HCT116 (cell line): ENCODE data around the gene RHNO1. TPM values are rescaled to one million over a fixed set of nuclear protein-coding genes. Genes with fewer than 3 reads are reported as not detected.

ENCODE experiments used
- ATAC-seq: fragments of 200-7000 bp; cut with Tn5 transposase; 2 replicates; pipeline ENCODE4 v1.9.1; 2020; ENCODE audit warnings: mild to moderate bottlenecking, moderate library complexity
- BruUV-seq: library from RNA; stranded (reverse); fragments of 400-500 nt; replicated peaks from 2 replicates; lab custom pipeline; 2021; lab: Mats Ljungman, UMichigan
- CTCF ChIA-PET: fragments of 300-600 bp; sonication (Branson Sonifier 250); formaldehyde crosslinking; loops from one replicate; lab custom pipeline; 2021; ENCODE audit warnings: antibody characterized with exemption; lab: Charles Lee
- POLR2A ChIA-PET: fragments of 300-600, 350-600 bp; sonication (Branson Sonifier 250); formaldehyde crosslinking; loops from one replicate; lab custom pipeline; 2021; ENCODE audit warnings: antibody characterized with exemption; lab: Charles Lee
- RAD21 ChIA-PET, 2 experiments: fragments of 300-600 bp; sonication (Branson Sonifier 250); formaldehyde crosslinking; loops; one replicate each; lab custom pipeline; 2023; ENCODE audit warnings: low total read pairs in 2 of 2; ENCODE audit not compliant: uncharacterized antibody in 2 of 2, unreplicated experiment in 2 of 2, low non-redundant PET in 1 of 2; lab: Charles Lee
- DNase-seq: peaks from one replicate; pipeline ENCODE4 v3.0.0-alpha.2; 2010; ENCODE audit warnings: low read depth, low spot score
- H2AFZ ChIP-seq: fragments of 200-600 bp; shearing (Covaris generic), sonication (generic); 2 replicates; pipeline ENCODE4 v1.6.1; 2017; ENCODE audit warnings: low read depth, mixed run types, mixed read lengths, antibody characterized with exemption, low read length; ENCODE audit not compliant: poor library complexity, severe bottlenecking
- H3K27ac ChIP-seq: 2 replicates; pipeline ENCODE4 v1.5.1; 2012; ENCODE audit warnings: low read depth, low read length
- H3K27me3 ChIP-seq: fragments of 200-600 bp; sonication (generic); 2 replicates; pipeline ENCODE4 v1.6.1; 2016; ENCODE audit warnings: mixed run types, low read length, mixed read lengths; ENCODE audit not compliant: insufficient read depth
- H3K36me3 ChIP-seq, 2 experiments: fragments of 200-500 bp in 1 of 2; fragments of 200-600 bp in 1 of 2; sonication (Bioruptor generic) in 1 of 2; sonication (generic) in 1 of 2; 2 replicates each; pipeline versions ENCODE4 v1.5.1 to v1.6.1; 2014 to 2016; ENCODE audit warnings: low read length in 2 of 2, inconsistent platforms in 1 of 2, mixed read lengths in 1 of 2, mixed run types in 1 of 2; ENCODE audit not compliant: insufficient read depth in 2 of 2, control insufficient read depth in 1 of 2
- H3K4me1 ChIP-seq, 2 experiments: fragments of 200-600 bp in 1 of 2; sonication (generic) in 1 of 2; 2 replicates each; pipeline versions ENCODE4 v1.5.1 to v1.6.1; 2012 to 2017; ENCODE audit warnings: low read length in 2 of 2, inconsistent platforms in 1 of 2, mild to moderate bottlenecking in 1 of 2, mixed read lengths in 1 of 2, mixed run types in 1 of 2, moderate library complexity in 1 of 2; ENCODE audit not compliant: insufficient read depth in 2 of 2, control insufficient read depth in 1 of 2
- H3K4me2 ChIP-seq: fragments of 200-600 bp; sonication (generic); 2 replicates; pipeline ENCODE4 v1.6.1; 2017; ENCODE audit warnings: mixed run types, low read length, mixed read lengths
- H3K4me3 ChIP-seq, 2 experiments: fragments of 200-600 bp in 1 of 2; sonication (generic) in 1 of 2; replicated peaks in 1 of 2; 2 replicates each; pipeline ENCODE4 v1.5.1; 2011 to 2016; ENCODE audit warnings: low read length in 2 of 2, control low read depth in 1 of 2, low read depth in 1 of 2, mild to moderate bottlenecking in 1 of 2, mixed read lengths in 1 of 2, mixed run types in 1 of 2
- H3K79me2 ChIP-seq: fragments of 200-600 bp; sonication (generic); 2 replicates; pipeline ENCODE4 v1.6.1; 2017; ENCODE audit warnings: mild to moderate bottlenecking, mixed run types, low read length, moderate library complexity, mixed read lengths; ENCODE audit not compliant: insufficient read depth
- H3K9ac ChIP-seq: fragments of 200-600 bp; sonication (generic); 2 replicates; pipeline ENCODE4 v1.6.1; 2016; ENCODE audit warnings: low read length, mixed read lengths
- H3K9me2 ChIP-seq: fragments of 200-600 bp; sonication (generic), shearing (Covaris generic); 2 replicates; pipeline ENCODE4 v1.6.1; 2017; ENCODE audit warnings: mixed run types, mild to moderate bottlenecking, moderate library complexity; ENCODE audit not compliant: insufficient read depth
- H3K9me3 ChIP-seq, 2 experiments: fragments of 200-500 bp in 1 of 2; fragments of 200-600 bp in 1 of 2; sonication (Bioruptor generic) in 1 of 2; sonication (generic) in 1 of 2; 2 replicates each; pipeline ENCODE4 v1.6.1; 2014 to 2017; ENCODE audit warnings: low read length in 2 of 2, mixed read lengths in 2 of 2, inconsistent platforms in 1 of 2, low read depth in 1 of 2, mild to moderate bottlenecking in 1 of 2, mixed run types in 1 of 2, moderate library complexity in 1 of 2; ENCODE audit not compliant: control insufficient read depth in 1 of 2, insufficient read depth in 1 of 2
- H4K20me1 ChIP-seq: fragments of 200-600 bp; sonication (generic), shearing (Covaris generic); 2 replicates; pipeline ENCODE4 v1.6.1; 2017; ENCODE audit warnings: mixed run types, mild to moderate bottlenecking, moderate library complexity; ENCODE audit not compliant: insufficient read depth
- ATF3 ChIP-seq: IDR thresholded peaks from 2 replicates; pipeline ENCODE4 v1.6.1; 2012
- CEBPB ChIP-seq: IDR thresholded peaks from 2 replicates; pipeline ENCODE4 v1.6.1; 2012; ENCODE audit warnings: low read depth
- EGR1 ChIP-seq: IDR thresholded peaks from 2 replicates; pipeline ENCODE4 v1.6.1; 2012; ENCODE audit warnings: low read depth
- ELF1 ChIP-seq: IDR thresholded peaks from 2 replicates; pipeline ENCODE4 v1.6.1; 2012; ENCODE audit warnings: low read depth, borderline replicate concordance
- EZH2 ChIP-seq: fragments of 200-600 bp; sonication (generic); IDR thresholded peaks from 2 replicates; pipeline ENCODE4 v1.6.1; 2017; ENCODE audit warnings: antibody characterized with exemption, mixed run types
- EZH2phosphoT487 ChIP-seq: fragments of 200-600 bp; IDR thresholded peaks from 2 replicates; pipeline ENCODE4 v1.6.1; 2018; ENCODE audit warnings: antibody characterized with exemption, borderline replicate concordance
- FOSL1 ChIP-seq: IDR thresholded peaks from 2 replicates; pipeline ENCODE4 v1.6.1; 2012; ENCODE audit warnings: low read depth
- JUND ChIP-seq: IDR thresholded peaks from 2 replicates; pipeline ENCODE4 v1.6.1; 2012
- POLR2AphosphoS5 ChIP-seq: IDR thresholded peaks from 2 replicates; pipeline ENCODE4 v1.6.1; 2011; ENCODE audit warnings: mild to moderate bottlenecking, low read depth, low read length, moderate library complexity
- RAD21 ChIP-seq: IDR thresholded peaks from 2 replicates; pipeline ENCODE4 v1.6.1; 2012; ENCODE audit warnings: low read depth, mild to moderate bottlenecking
- REST ChIP-seq: IDR thresholded peaks from 2 replicates; pipeline ENCODE4 v1.6.1; 2012; ENCODE audit warnings: low read depth
- SIN3A ChIP-seq: IDR thresholded peaks from 2 replicates; pipeline ENCODE4 v1.6.1; 2012; ENCODE audit warnings: low read depth
- SP1 ChIP-seq: IDR thresholded peaks from 2 replicates; pipeline ENCODE4 v1.6.1; 2012; ENCODE audit warnings: low read depth
- TCF7L2 ChIP-seq: IDR thresholded peaks from 2 replicates; pipeline ENCODE4 v1.7.0; 2011; ENCODE audit warnings: borderline replicate concordance, inconsistent platforms; ENCODE audit not compliant: insufficient read depth, insufficient read length; ENCODE audit errors: extremely low read depth
- YY1 ChIP-seq: IDR thresholded peaks from 2 replicates; pipeline ENCODE4 v1.6.1; 2011; ENCODE audit warnings: low read length, low read depth, moderate library complexity, mild to moderate bottlenecking; ENCODE audit not compliant: insufficient replicate concordance; ENCODE audit errors: extremely low read depth
- ZFX ChIP-seq: fragments of 450-650 bp; IDR thresholded peaks from 2 replicates; pipeline ENCODE4 v1.6.1; 2017
- intact Hi-C: fragments of 100-400 bp; cut with micrococcal nuclease; formaldehyde crosslinking; loops from 2 replicates; pipeline ENCODE4 v1.10.0; 2022
- total RNA-seq: library from RNA; stranded (reverse); gene quantifications from one replicate; pipeline ENCODE4 v1.2.1, GENCODE V29; 2021; ENCODE audit not compliant: unreplicated experiment

Gene RHNO1
- total RNA-seq, 1 experiment from 2014 or later: 29.7 TPM

DNA sequence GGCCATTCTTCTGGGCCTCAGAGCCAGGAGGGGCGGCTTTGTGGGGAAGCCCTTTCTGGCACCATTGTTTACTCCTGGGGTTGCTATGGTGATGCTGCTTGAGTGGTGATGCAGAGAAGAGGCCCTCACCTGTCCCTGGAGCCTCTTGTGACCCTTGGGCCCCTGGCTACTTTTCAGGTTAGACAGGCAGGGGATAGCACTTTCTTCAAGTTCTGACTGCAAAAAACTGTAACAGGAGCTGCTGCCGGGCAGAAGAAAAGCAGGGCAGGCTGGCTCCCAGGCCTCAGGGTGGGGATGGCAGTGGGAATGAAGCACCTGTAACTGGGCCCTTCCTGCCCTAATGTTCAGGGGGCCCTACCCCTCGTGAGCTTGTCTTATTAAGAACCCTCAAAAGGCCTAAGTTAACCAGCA, 20.0 kb upstream of the RHNO1 start, which contains the start of gene TEX52 (continued):
- no peak for TF ChIP-seq CEBPB

DNA sequence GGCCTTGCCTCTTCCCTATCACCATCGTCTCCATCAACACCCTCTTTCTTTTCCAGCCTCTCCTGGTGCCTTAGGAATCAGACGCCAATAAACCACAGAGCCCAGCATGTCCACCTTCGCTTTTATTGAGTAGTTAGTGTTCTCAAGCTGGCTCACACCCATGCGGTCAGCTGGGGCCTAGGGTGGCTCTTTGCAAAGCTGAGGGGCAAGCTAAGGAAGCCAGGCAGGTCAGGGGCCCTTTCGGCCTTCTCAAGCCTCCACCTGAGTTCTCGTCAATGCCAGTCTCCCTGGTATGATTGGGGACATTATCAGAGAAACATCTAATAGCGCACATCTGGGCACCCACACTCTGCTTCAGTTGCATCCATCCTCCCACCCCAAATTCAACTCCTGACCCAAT, 19.4 kb upstream of the RHNO1 start:
- Histone ChIP-seq H3K27me3 (no peaks in the 10 kb centered on the region), H3K4me1 (peaks cover 0 to 3% of the 10 kb centered on the region in 2 experiments; a peak in 2 of 4 replicates), H3K9me3 (no peaks in the 10 kb centered on the region), H3K36me3 (peaks cover 29 to 32% of the 10 kb centered on the region in 2 experiments; a peak in 3 of 4 replicates)
- RAD21 ChIA-PET: no interaction called here
- BruUV-seq: no TSS peak
- CTCF ChIA-PET: interaction anchor here (0.9 kb wide), 1 partner anchor 184 kb away, joined by 3 read pairs; no protein-coding TSS in a partner anchor
- TF ChIP-seq SP1 (no peak), FOSL1 (no peak), RAD21 (no peak), REST (no peak), SIN3A (no peak), EZH2phosphoT487 (no peak), POLR2AphosphoS5 (no peak), ZFX (no peak), EGR1 (no peak), ATF3 (no peak), JUND (no peak), ELF1 (no peak), EZH2 (no peak), YY1 (no peak), TCF7L2 (no peak)
- TF ChIP-seq, all 23 proteins: peak for 0
- intact Hi-C loops: no loop called here
- H2AFZ ChIP-seq: no peak overlapping the region
- H3K79me2 ChIP-seq: no peaks in the 10 kb centered on the region
- DNase-seq (no peak), ATAC-seq (no peak)
- no peak overlapping the region for H3K4me2 ChIP-seq
- no peaks in the 10 kb centered on the region for H3K9me2 ChIP-seq
- no peaks in the 10 kb centered on the region for H4K20me1 ChIP-seq
- H3K4me3 ChIP-seq: no peak overlapping the region
- POLR2A ChIA-PET: no interaction called here
- no peak overlapping the region for H3K9ac ChIP-seq
- H3K27ac ChIP-seq: no peak overlapping the region
